Neuron (in vitro differentiated cells): ENCODE results near the gene GGTA1.

Source experiments
- H2AFZ ChIP-seq: one replicate; pipeline ENCODE4 v1.6.1; 2013; ENCODE audit warnings: low read depth, mild to moderate bottlenecking, inconsistent platforms, low read length, moderate library complexity
- H3K27me3 ChIP-seq: one replicate; pipeline ENCODE4 v1.6.1; 2013; ENCODE audit warnings: low read length; ENCODE audit not compliant: insufficient read depth
- H3K36me3 ChIP-seq: one replicate; pipeline ENCODE4 v1.6.1; 2013; ENCODE audit warnings: low read length; ENCODE audit not compliant: insufficient read depth
- H3K4me1 ChIP-seq: one replicate; pipeline ENCODE4 v1.6.1; 2013; ENCODE audit warnings: low read length; ENCODE audit not compliant: insufficient read depth
- H3K4me3 ChIP-seq: 2 replicates; pipeline ENCODE4 v1.5.1; 2013; ENCODE audit warnings: mild to moderate bottlenecking, low read length, moderate library complexity
- H3K9me3 ChIP-seq: one replicate; pipeline ENCODE4 v1.6.1; 2013; ENCODE audit warnings: low read length

GGTA1 gene

GRCh38 chr9:121491111-121491510 lies 8.5 kb downstream of the GGTA1 start:
- H2AFZ ChIP-seq: no peak overlapping the region
- H3K27me3 ChIP-seq: no peaks in the 10 kb centered on the region
- H3K4me1 ChIP-seq: no peaks in the 10 kb centered on the region
- no peak overlapping the region for H3K4me3 ChIP-seq
- H3K36me3 ChIP-seq: no peaks in the 10 kb centered on the region
- H3K9me3 ChIP-seq: no peaks in the 10 kb centered on the region

GRCh38 chr9:121489344-121489743 lies 10.3 kb downstream of the GGTA1 start:
- Histone ChIP-seq H3K4me1 (no peaks in the 10 kb centered on the region), H2AFZ (no peak overlapping the region), H3K36me3 (no peaks in the 10 kb centered on the region), H3K4me3 (no peak overlapping the region), H3K9me3 (no peaks in the 10 kb centered on the region), H3K27me3 (no peaks in the 10 kb centered on the region)

- Histone ChIP-seq H3K27me3 (no peaks in the 10 kb centered on the region), H3K4me1 (peaks cover 5% of the 10 kb centered on the region), H3K4me3 (no peak overlapping the region), H3K9me3 (no peaks in the 10 kb centered on the region), H2AFZ (no peak overlapping the region), H3K36me3 (no peaks in the 10 kb centered on the region)
Measured at GRCh38 chr9:121486043-121486442, 13.6 kb downstream of the GGTA1 start.

GRCh38 chr9:121485623-121486022 lies 14.0 kb downstream of the GGTA1 start:
- Histone ChIP-seq H3K4me3 (no peak overlapping the region), H2AFZ (no peak overlapping the region), H3K4me1 (peaks cover 5% of the 10 kb centered on the region), H3K36me3 (no peaks in the 10 kb centered on the region), H3K9me3 (no peaks in the 10 kb centered on the region), H3K27me3 (no peaks in the 10 kb centered on the region)

GRCh38 chr9:121484651-121485446 lies 14.8 kb downstream of the GGTA1 start:
- Histone ChIP-seq H3K9me3 (no peaks in the 10 kb centered on the region), H3K27me3 (no peaks in the 10 kb centered on the region), H3K4me3 (no peak overlapping the region), H3K4me1 (peaks cover 5% of the 10 kb centered on the region), H2AFZ (no peak overlapping the region), H3K36me3 (no peaks in the 10 kb centered on the region)

- Histone ChIP-seq H3K36me3 (no peaks in the 10 kb centered on the region), H3K4me1 (peaks cover 5% of the 10 kb centered on the region), H2AFZ (no peak overlapping the region), H3K4me3 (no peak overlapping the region), H3K9me3 (no peaks in the 10 kb centered on the region), H3K27me3 (peaks cover 8% of the 10 kb centered on the region)
Measured at GRCh38 chr9:121483473-121484031, 16.1 kb downstream of the GGTA1 start.

GRCh38 chr9:121483049-121483448 lies 16.6 kb downstream of the GGTA1 start:
- Histone ChIP-seq H3K9me3 (no peaks in the 10 kb centered on the region), H3K27me3 (peaks cover 8% of the 10 kb centered on the region), H2AFZ (no peak overlapping the region), H3K36me3 (no peaks in the 10 kb centered on the region), H3K4me1 (peaks cover 5% of the 10 kb centered on the region), H3K4me3 (no peak overlapping the region)

GRCh38 chr9:121478816-121479676 lies 20.6 kb downstream of the GGTA1 start:
- no peaks in the 10 kb centered on the region for H3K9me3 ChIP-seq
- peaks cover 15% of the 10 kb centered on the region for H3K27me3 ChIP-seq
- H3K36me3 ChIP-seq: no peaks in the 10 kb centered on the region
- no peak overlapping the region for H3K4me3 ChIP-seq
- H3K4me1 ChIP-seq: peaks cover 5% of the 10 kb centered on the region
- H2AFZ ChIP-seq: no peak overlapping the region

GRCh38 chr9:121476156-121476555 lies 23.5 kb downstream of the GGTA1 start:
- Histone ChIP-seq H3K9me3 (no peaks in the 10 kb centered on the region), H2AFZ (no peak overlapping the region), H3K4me3 (no peak overlapping the region), H3K36me3 (no peaks in the 10 kb centered on the region), H3K27me3 (peaks cover 19% of the 10 kb centered on the region), H3K4me1 (no peaks in the 10 kb centered on the region)

GRCh38 chr9:121474231-121474947 lies 25.3 kb downstream of the GGTA1 start:
- Histone ChIP-seq H3K36me3 (no peaks in the 10 kb centered on the region), H3K27me3 (peaks cover 22% of the 10 kb centered on the region), H3K9me3 (no peaks in the 10 kb centered on the region), H3K4me3 (no peak overlapping the region), H2AFZ (no peak overlapping the region), H3K4me1 (no peaks in the 10 kb centered on the region)

- Histone ChIP-seq H3K27me3 (peaks cover 17% of the 10 kb centered on the region), H3K9me3 (no peaks in the 10 kb centered on the region), H3K4me1 (no peaks in the 10 kb centered on the region), H3K36me3 (no peaks in the 10 kb centered on the region), H3K4me3 (no peak overlapping the region), H2AFZ (no peak overlapping the region)
Measured at GRCh38 chr9:121473229-121473628, 26.4 kb downstream of the GGTA1 start.

- Histone ChIP-seq H3K4me3 (no peak overlapping the region), H3K36me3 (no peaks in the 10 kb centered on the region), H3K4me1 (no peaks in the 10 kb centered on the region), H2AFZ (no peak overlapping the region), H3K9me3 (no peaks in the 10 kb centered on the region), H3K27me3 (peaks cover 17% of the 10 kb centered on the region)
Measured at GRCh38 chr9:121472446-121472845, 27.2 kb downstream of the GGTA1 start.

- no peak overlapping the region for H3K4me3 ChIP-seq
- H2AFZ ChIP-seq: no peak overlapping the region
- peaks cover 6% of the 10 kb centered on the region for H3K27me3 ChIP-seq
- no peaks in the 10 kb centered on the region for H3K36me3 ChIP-seq
- H3K4me1 ChIP-seq: no peaks in the 10 kb centered on the region
- no peaks in the 10 kb centered on the region for H3K9me3 ChIP-seq
Measured at GRCh38 chr9:121466142-121466541, 33.5 kb downstream of the GGTA1 start.
